Endometrial microvascular endothelial cells (primary cell): ENCODE results near the gene GDPD5. TPM values are rescaled to one million over a fixed set of nuclear protein-coding genes. Genes with fewer than 3 reads are reported as not detected.

ENCODE experiments used
- in situ Hi-C: cut with HindIII; loops from 2 replicates; pipeline ENCODE4 v1.10.0; 2017; ENCODE audit warnings: low sequenced_read_pairs, low pct_unique_long_range_greater_than_20kb; ENCODE audit errors: inconsistent ontology term
- total RNA-seq: library from RNA; depleted of rRNA; stranded (reverse); fragments of >200 nt; gene quantifications from one replicate; pipeline ENCODE4 v1.2.3, GENCODE V29; 2015; ENCODE audit errors: inconsistent ontology term

The GDPD5 gene
- total RNA-seq, 1 donor from 2014 or later = 36.6 TPM

GRCh38 chr11:75465701-75466531 lies 59.8 kb downstream of the GDPD5 start:
- in situ Hi-C loops = no loop called here

GRCh38 chr11:75463106-75463774 lies 62.5 kb downstream of the GDPD5 start:
- in situ Hi-C loops = loop anchor here (5.0 kb wide), 1 partner anchor 59 kb away; no protein-coding TSS in a partner anchor

GRCh38 chr11:75462117-75462653 lies 63.6 kb downstream of the GDPD5 start:
- in situ Hi-C loops = loop anchor here (5.0 kb wide), 1 partner anchor 60 kb away; no protein-coding TSS in a partner anchor

- in situ Hi-C loops = loop anchor here (5.0 kb wide), 1 partner anchor 61 kb away; no protein-coding TSS in a partner anchor
Measured at GRCh38 chr11:75461151-75461550, 64.6 kb downstream of the GDPD5 start.

GRCh38 chr11:75456596-75457183 lies 69.1 kb downstream of the GDPD5 start:
- in situ Hi-C loops = no loop called here

GRCh38 chr11:75454987-75455386 lies 70.8 kb downstream of the GDPD5 start:
- in situ Hi-C loops = no loop called here

GRCh38 chr11:75453916-75454655 lies 71.7 kb downstream of the GDPD5 start:
- in situ Hi-C loops = no loop called here

GRCh38 chr11:75450826-75451821 lies 74.6 kb downstream of the GDPD5 start:
- in situ Hi-C loops = no loop called here

- in situ Hi-C loops = no loop called here
Measured at GRCh38 chr11:75450236-75450635, 75.5 kb downstream of the GDPD5 start.

GRCh38 chr11:75449776-75450175 lies 76.0 kb downstream of the GDPD5 start:
- in situ Hi-C loops = no loop called here

- in situ Hi-C loops = no loop called here
Measured at GRCh38 chr11:75449271-75449670, 76.5 kb downstream of the GDPD5 start.

- in situ Hi-C loops = no loop called here
Measured at GRCh38 chr11:75447415-75447814, 78.3 kb downstream of the GDPD5 start.

GRCh38 chr11:75445315-75445953 lies 80.3 kb downstream of the GDPD5 start:
- in situ Hi-C loops = no loop called here

- in situ Hi-C loops = no loop called here
Measured at GRCh38 chr11:75443043-75443442, 82.7 kb downstream of the GDPD5 start.

GRCh38 chr11:75442161-75442885 lies 83.4 kb downstream of the GDPD5 start:
- in situ Hi-C loops = no loop called here

- in situ Hi-C loops = no loop called here
Measured at GRCh38 chr11:75441804-75442132, 84.0 kb downstream of the GDPD5 start.
